HG03442 (cell line): ENCODE measurements around the gene MAN2C1.
"Not testable (repeated sequence)": the region's sequence is repeated elsewhere in the genome, so short reads cannot be mapped to it uniquely, and the experiment has no call there.

Source experiments
- ATAC-seq: cut with Tn5 transposase; IDR thresholded peaks from one replicate; pipeline ENCODE4 v1.9.1; 2021; ENCODE audit warnings: mild to moderate bottlenecking, moderate library complexity; ENCODE audit not compliant: unreplicated experiment

MAN2C1 gene

DNA sequence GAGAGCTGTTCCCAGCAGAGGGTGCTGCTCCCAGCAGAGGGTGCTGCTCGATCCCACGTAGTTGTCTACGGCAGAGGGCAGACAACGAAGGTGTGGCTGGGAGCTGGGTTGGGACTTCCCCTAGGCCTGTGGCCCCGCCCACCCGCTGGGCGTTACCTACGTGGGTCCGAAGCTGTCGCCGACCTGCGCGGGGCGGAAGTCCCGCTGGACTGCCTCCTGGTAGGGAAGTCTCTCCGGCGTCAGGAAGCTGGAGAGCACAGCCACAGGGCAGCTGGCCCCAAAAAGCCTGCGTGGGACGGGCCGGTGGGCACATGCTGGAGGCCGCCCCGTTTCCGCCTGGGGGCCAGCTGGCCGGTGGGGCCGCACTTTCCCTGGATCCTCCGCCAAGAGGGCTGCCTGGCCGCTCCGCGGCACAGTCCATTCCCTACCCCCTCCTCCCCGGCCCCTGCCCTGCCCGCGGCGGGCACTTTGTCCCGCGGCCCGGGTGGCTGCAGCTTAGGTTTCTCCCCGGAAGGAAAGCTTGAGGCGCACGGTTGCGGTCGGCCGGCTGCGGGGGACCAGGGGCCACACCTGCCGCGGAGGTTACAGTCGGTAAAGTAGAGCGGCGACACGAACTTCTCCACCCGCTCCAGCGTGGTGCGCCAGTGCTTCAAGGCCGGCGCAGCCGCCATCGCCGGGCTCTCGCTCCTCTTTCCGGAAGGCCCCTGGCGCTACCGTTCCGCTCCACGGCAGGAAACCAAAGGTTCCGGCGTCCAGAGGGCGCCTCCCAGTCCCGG, at the start of gene MAN2C1:
MAN2C1 (minus strand) TSS at position 695 of the 776 bp plus-strand sequence; CDS start at position 671, 24 bp downstream.
- peak; percentile 83 for ATAC-seq

DNA sequence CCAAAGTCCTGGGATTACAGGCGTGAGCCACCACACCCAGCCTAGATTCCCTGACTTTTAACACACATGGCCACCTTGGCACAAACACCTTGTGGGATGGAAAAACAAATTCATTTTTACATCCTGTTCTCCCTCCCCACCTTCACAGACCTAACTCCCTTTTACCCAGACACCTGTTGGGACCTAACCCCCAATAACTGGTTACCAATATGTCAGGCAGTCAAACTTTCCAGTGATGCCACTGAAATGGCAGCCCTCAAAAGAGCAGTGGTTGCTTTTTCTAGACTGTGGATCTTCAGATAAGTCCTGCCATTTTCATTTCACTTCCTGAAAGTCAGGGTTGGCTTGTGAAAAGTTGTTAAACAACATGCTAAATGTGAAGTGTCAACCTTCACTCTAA, 48.2 kb upstream of the MAN2C1 start:
- no peak for ATAC-seq

DNA sequence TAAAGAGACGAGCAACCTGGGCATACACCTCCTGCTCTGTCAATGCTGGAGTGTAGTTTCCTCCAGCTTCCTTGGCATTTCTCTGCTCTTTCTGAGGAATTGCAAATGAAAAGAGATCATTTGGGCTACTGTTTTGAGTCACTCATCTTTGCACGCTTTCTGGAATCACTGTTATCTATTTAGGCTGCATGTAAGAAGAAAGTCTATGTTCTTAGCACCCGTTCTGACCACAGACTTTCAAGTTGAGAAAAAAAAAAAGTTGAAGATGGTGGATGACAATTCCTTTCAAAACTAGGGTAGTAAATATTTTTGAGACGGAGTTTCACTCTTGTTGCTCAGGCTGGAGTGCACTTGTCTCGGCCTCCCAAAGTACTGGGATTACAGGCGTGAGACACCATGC, 41.8 kb upstream of the MAN2C1 start:
- no peak for ATAC-seq

DNA sequence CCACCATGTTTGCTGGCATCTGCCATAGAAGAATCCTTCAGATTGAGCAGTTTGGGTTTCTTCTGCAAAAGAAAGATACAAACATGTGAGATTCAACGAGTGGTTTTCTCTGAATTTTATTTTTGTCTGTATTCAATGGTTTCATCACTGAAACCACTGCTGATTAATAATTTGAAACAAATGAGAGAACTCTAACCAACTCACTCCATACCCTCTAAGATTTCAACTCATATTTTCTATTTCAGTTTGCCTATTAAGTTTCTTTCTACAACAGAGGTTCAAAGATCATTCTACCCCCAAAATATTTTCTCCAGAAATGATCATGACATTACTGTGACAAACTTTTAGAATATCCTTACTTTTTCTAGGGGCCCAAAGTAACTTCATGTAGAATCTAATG, 38.7 kb upstream of the MAN2C1 start:
- ATAC-seq, result no peak

DNA sequence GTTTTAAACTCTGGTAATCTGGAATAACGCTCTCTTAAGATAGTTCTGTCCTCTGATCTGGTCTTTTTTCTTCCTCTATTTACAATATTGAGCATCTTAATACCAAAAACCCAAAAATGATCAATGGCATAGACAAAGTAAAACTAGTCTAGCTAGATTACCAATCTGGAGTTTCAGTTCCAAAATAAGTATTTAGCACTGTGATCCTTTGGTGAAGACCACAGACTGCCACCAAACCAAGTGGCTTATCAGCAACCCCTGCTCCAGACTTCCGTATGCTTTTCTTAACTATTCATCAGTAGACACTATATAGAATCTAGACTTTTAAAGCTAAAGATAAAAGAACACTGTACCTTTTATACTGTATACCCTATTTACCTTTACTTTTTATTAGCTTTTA, 35.5 kb upstream of the MAN2C1 start:
- ATAC-seq, result no peak

DNA sequence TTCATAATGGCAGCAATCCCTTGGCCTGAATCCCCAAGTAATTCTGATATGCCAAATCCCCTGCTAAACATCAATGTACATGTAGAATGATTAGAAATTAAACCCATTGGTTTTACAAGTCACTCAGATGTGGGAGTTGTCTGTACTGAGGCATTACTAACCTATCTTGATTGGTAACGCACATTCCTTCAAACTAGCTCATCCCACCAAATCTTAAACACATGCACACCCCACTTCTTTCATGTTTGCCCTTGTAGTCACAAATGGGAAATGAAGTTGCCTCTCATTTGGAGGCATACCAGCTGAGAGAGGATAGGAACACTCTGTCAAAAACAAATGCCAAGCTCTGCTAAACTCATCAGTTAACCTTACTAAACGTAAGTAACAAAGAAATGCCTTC, 29.1 kb upstream of the MAN2C1 start:
- ATAC-seq, result no peak

DNA sequence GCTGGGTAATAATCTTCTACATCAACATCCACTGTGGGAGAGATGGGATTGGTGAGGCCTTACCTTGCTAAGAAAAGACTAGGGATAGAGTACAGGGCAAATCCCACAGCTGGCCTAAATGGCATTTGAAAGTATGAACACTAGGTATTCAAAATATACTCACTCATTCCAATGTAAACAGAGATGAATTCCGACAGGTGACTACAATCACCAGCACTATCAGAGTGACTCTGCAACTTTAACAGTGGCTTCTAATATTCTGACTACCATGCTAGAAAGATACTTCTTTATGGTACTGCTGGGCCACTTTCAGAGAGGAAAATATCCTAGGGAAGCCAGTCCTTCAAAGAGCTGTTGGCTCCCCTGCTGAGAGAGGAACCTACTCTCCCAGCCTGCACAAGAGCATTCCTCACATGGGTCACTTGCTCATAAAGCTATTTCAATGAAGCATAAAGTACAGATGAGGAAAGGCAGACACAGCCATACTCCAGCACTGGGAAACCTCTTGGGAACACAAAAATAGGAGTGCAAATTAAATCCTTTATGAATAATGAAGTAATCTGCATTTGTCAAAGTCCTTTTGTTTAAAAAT, 21.5 kb upstream of the MAN2C1 start:
- ATAC-seq, result no peak

DNA sequence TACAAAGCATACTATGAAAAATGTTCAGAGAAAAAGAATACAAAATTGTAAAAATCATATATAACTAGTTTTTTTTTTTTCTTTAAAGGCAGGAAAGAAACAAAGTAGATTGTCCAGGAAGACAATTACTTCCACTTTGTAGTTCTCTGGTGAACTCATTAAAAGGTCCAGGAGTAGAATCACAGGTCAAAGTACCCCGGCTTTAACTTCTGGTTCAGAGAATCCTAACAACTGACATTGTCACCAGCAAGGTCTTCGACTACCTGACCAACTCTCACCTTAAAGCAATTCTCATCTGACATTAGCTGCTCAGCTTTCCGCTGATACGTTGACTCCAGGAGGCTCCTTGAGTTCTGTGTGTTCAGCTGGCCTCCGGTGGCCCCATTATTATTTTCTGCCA, 15.6 kb upstream of the MAN2C1 start:
- ATAC-seq, result not testable (repeated sequence)

DNA sequence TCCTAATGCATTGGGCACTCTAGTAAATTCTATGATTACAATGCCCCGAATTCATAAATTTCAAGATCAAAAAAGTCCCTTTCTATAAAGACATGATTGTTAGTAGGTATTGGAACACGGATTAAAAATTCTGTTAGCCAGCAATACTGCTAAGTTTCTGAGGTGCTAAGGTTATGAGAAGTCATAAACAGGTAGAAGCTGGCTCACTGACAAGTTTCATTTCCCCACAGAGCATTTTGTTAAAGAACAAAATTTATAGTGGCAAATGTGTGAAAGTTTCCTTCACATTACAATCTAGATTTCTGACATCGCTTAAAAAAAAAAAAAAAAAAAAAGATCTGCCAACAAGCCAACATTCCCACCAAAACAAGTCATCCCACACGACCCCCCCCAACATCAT, 12.4 kb upstream of the MAN2C1 start:
- no peak for ATAC-seq

DNA sequence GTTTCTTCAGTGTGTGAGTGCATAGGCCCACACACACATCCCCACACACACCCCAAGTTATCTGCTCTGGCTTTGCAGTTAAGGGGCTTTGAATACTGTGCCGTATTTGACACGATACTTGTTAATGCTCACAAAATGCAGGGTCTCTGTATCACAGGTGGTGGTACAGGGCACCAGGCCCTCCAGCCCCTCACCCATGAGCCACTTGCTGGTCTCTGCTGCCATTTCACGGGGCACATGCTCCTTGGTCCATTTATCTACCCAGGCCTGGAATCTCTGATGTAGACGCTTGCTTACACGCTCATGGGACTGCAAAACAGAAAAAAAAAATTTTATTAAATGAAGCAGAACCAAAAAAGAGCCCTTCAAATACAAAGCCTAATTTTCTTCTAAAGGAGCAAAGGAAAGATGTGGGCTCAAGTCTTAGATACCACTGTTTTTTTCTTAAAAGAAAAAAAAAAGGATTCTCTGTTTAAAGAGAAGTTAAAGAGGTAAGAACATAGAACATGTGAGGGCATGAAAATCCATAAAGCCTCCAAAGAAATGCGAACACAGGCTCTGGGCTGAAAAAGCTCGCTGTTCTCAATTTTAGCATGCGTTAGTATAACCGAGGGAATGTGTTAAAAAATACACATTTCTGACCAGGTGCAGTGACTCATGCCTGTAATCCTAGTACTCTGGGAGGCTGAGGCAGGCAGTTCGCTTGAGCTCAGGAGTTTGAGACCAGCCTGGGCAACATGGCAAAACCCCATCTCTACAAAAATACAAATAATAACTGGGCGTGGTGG, 3.7 kb upstream of the MAN2C1 start:
- ATAC-seq, result no peak

DNA sequence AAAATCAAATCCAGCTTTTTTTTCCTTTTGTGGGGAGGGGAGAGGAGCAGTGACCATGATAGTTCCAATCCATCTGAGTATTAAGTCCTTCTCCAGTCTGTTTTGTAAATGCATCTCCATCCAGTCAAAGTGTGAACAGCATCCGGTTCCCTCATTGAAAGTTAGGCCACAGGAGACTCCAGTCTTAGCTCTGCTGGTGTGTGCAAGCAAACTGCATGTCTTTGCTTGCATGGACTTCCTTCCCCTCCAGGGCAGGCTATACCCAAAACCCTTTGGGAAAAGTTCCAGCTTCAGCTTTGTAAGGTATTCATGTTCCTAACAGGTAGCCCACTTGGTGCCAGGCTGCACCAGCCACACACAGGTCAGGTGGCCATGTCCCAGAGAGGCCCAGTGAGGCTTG, 3.1 kb upstream of the MAN2C1 start:
- ATAC-seq, result no peak

DNA sequence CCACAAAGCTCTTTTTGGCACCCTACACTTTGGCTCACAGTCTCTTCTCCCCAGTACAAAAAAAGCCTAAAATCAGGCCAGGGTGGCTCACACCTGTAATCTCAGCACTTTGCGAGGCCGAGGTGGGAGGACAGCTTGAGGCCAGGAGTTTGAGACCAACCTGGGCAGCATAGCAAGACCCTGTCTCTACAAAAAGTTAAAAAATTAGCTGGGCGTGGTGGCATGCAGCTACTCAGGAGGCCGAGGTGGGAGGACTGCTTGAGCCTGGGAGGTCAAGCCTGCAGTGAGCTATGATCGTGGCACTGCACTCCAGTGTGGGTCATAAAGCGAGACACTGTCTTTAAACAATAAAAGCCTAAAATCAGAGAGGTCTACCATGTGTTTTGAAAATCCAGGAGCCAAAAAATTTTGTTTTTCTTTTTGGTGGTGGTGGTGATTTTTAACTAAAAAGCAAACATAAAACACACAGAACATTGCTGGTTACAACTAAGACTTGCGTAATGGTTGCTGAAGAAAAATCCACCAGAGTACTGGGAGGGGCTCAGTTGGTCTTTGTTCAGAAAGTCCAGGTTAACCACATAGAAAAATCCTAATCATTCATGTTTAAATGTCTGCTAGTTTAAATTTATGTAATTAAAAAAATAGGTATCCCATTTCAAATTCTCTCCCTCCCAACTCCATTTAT, 1.6 kb upstream of the MAN2C1 start:
- no peak for ATAC-seq

DNA sequence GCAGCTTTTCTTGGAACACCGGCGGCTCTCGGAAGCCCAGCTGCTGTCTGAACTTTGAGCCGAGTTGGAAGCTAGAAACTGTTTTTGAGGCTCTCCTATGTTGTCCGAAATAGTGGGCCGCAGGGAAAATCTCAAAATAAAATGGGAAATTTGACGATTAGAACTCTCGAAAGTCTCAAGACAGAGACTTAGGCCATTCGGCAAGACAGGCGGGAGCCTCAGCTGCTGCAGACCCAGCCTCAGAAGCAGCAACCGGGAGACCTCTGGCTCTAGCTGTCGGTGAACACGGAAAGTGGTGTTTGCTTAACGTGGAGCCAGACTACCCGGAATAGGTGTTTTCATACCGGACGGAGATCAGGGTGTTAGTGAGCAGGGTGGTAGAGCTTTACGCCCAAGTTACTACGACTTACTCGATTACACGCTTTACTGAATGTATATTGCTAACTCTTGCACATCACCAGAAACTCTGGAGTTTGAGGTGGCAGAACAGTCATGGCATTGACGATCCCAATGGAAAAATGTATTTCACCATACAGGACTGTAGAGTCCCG, 357 bp upstream of the MAN2C1 start:
- no peak for ATAC-seq

DNA sequence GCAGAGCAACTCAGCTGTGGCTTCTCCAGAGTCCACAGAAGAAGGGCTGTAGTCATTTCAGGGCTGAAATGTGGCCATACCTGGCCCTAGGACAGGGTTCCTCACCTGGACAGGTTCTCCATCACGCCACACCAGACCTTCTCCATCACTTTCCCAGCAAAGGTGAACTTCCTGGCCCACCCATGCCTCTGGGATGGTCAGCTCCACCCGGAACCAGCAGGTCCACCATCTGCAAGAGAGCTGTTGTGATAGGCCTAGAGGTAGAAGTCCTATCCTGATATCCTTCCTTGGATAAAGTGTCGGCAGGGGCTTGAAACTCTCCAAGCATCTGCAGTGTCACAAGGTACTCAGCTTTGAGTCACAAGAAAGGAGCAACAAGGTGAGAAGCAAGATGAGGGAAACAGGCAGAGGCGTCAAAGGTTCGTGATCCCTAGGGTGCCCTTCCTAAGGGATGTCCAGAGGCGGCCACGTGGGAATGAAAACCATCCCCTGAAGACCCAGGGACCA, 948 bp downstream of the MAN2C1 start:
- ATAC-seq, result no peak

DNA sequence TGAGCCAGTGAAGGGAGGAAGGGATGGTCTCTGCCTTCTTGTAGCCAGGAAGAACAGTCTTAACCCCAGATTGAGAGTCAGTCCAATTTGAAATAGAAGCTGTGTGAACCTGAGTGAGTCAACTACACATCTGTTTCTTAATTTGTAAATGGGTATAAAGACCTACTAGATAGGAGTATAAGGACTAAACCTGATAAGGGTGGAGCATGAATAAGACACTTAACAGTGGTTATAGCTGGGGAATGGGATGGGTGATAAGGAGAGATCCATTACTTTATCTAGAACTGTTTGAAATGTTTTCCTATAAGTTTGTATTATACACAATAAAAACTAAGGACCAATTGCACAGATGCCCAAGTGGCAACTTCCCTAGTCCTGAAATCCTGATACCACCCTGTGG, 1.4 kb downstream of the MAN2C1 start:
- no peak for ATAC-seq

DNA sequence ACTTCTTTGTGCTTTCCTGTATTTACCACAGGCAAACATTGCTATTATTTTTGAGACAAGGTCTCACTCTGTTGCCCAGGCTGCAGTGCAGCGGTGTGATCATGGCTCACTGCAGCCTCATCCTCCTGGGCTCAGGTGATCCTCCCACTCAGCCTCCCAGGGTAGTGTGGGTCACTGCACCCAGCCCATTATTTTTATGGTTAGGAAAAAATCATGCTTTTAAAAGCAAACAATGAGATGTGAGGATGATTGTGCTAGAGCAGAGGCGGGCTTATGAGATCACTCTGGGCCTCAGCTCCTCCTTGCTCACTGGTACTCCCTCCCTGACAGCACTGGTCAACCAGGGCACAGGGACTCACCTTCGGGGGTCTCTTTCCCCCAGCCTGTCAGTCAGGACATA, 2.2 kb downstream of the MAN2C1 start:
- no peak for ATAC-seq

DNA sequence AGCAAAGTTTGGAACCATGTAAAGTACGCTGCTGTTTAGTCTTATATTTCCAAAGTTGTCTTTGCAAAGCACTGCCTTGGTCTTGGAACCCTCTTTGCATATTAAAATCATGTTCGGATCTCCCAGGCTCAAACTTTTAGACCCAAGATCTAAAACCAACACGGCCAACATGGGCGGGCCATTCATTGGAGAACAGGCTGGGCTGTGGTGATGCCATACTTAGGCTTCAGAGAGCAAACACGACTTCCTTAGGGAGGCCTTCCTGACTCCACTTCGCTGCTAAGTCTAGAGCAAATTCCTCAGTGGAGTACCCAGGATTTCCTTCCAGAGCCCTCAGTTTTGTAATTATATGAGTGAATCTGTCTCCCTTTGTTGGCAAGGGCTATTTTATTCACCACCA, 3.5 kb downstream of the MAN2C1 start:
- no peak for ATAC-seq

DNA sequence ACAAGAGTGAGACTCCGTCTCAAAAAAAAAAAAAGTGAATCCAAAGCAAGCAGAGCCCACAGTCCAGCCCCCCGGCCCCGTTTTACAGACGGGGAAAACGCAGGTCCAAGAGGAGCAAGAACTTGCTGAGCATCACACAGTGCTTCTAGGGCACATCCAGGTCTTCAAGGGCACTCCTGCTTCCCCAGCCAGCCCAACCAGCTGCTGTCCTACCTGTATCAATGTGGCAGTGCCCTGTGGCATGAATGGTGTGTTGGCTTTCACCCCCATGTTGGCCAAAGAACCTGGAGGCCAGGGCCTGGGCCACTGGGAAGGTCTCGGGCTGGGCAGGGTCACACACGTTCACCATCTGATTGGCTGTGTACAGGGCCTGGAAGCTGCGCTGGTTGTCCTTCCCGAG, 4.6 kb downstream of the MAN2C1 start:
- ATAC-seq, result no peak

DNA sequence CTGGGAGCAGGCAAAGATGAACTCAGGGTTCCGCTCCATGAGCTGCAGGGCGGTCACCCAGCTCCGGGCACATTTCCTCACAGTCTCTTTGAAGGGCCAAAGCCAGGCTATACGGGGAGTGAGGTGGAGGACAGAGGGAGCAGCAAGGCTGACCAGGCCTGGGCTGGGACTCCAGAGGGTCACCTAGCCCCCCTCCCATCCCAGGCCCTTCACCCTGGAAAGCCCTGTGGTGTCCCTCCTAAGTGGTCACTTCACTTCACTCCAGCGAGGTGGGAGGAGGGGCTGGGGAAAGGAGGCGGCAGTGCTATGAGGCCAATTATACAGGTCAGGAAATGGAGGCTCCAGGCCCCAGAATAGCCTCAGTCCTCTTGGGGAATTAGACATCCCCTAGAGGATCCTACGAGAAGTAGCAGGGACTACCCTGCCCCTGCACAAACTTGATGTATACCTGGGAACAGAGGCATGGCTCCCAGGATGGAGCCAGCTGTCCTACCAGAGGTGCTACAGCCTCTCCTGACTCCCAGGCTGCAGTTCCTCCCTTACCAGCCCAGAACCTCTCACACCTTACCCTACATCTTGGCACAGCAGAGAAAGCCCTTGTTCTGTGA, 5.7 kb downstream of the MAN2C1 start:
- no peak for ATAC-seq

DNA sequence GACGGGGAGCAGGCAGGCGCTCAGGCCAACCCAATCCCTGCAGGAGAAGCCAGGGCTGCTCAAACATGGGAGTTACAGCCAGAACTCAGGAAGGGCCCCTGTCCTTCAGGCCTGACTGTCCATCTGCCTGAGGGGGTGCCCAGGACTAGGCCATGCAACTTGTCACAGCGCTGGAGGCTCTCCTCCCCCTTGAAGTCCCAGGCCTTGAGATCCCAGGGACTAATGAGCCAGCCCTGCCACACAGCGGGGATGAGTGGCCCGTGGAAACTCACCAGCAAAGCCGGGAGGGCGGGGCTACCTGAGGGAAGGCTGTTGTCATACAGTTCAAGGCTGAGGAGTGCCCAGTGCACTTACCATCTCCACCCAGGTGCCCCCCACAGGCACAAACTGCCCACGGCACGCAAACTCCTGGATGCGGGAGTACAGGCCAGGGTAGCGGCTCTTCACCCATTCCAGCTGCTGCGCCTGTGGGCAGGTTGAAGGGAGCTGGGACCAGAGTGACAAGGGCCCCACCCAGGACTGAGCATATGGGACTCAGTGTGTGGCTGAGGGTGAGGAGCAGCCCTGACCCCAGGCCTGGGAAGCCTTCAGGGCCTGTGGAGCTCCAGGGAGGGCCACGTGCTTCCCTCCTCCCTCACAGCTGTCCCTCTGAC, 6.3 kb downstream of the MAN2C1 start:
- no peak for ATAC-seq
